Body of pancreas (tissue), 4 donors: ENCODE results near the gene TUFT1.

Experiments used
- CTCF ChIP-seq, 7 experiments: fragments of 450-650 bp in 4 of 7; fragments of 200-600 bp in 3 of 7; sonication (generic) in 3 of 7; IDR thresholded peaks; one replicate each; pipeline ENCODE4 v1.5.1; 2016 to 2019; ENCODE audit warnings: antibody characterized with exemption in 7 of 7
- POLR2A ChIP-seq, 3 donors: fragments of 450-650 bp; IDR thresholded peaks; one replicate each; pipeline ENCODE4 v1.6.1; 2016; ENCODE audit warnings: antibody characterized with exemption in 3 of 3, mild to moderate bottlenecking in 2 of 3

GRCh38 chr1:151619489-151620093 is 79.5 kb downstream of the TUFT1 start:
- TF ChIP-seq CTCF (IDR thresholded peaks at IDR 0.05): no peak
- TF ChIP-seq POLR2A (IDR thresholded peaks at IDR 0.05): no peak
